Head of caudate nucleus (tissue), 42 donors: ENCODE data around the gene ATP8A2.
A peak's percentile ranks its signal among the peaks of the same experiment; 100 is the strongest.

Source experiments
- DNase-seq, 42 donors: peaks; one replicate each; pipeline versions ENCODE4 v3.0.0 to v3.0.0-alpha.2; 2020 to 2021; ENCODE audit warnings: mixed read lengths in 7 of 42
- intact Hi-C: fragments of 100-400 bp; cut with DNase I; formaldehyde crosslinking; loops from one replicate; pipeline ENCODE4 v1.15.0; 2022

ATP8A2 gene

DNA sequence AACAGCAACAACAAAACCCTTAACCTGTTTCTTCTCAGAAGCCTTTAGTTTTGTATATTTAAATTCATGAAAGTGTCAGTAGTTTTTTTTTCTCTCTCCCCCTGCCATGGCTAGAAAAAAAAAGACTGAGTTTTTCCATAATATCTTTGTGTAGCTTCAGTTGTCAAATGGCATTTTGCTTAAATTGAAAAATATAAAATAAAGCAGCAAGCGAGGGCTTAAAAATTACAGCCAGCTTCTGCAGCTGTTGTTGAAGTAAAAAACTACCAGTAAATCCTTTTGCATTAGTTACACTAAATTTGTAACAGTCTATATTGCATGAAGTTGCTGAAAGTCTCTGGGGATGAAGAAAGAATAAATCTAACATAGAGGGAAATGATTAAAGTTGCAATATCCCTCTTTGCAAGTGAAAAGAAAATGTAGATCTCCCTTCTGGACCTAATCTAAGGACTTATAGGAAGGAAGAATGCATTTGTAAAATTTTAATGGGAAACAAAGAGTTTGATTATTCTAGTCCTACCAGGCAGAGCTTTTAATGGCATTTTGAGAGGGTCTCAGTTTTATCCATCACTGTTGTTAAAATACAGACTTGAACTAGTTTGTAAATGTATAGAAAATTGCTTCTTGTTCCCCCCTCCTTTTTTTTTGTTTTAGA is 215.7 kb downstream of the ATP8A2 start:
- intact Hi-C loops, result no loop called here
- DNase-seq, result no peak

DNA sequence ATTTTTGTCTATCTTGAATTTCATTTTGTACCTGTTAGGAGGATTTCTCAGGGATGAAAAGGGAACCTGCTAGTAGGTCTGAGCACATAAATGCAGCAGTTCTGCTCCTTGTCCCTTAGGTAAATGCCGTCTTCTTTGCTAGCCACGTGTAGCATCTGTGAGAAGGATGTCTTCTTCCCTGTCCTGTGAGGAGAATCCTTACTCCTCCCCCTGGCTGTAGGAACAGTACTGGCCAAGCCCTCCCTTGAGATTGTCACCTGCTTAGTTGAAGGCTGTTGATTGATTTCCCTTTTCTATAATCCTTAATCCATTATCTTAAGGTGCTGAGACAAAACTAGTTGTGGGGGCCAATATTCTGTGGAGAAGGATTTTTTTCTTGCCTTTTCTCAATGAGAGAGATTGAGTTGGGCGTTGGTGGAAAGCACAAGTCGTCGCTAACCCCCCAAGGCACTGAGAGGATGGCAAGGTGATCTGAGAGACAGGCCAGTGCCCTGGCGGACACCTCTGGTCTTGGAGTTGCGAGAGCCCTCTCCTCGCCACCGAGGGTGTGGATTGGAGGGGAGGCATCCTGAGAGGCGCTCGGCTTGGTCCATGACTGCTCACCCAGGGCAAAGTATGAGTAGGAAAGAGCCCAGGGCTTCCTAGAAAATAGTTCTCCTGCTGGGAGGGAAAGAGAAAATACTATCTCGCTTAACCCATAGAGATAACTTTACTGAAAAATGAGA is 216.7 kb downstream of the ATP8A2 start:
- no peak for DNase-seq
- intact Hi-C loops, result no loop called here

GRCh38 chr13:25598421-25598820 is 226.6 kb downstream of the ATP8A2 start:
- no peak for DNase-seq
- intact Hi-C loops, result no loop called here

DNA sequence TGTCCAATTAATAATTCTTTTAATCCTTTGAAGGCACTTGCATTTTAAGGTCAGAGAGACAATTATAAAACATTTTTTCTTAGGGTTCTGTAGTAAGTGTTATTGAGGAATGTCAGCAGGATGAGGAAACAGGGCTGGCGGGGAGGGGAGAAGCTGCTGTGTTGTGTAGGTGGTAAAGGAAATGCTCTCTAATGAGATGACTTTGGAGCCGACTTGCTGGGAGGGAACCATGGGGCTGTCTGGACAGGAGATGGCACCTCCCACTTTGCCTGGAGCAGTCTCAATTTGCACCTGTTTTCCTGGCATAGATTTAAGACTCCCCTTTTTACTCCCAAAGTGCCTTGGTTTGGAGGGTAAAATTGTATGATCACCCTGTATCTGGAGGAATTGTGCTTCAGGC is 230.4 kb downstream of the ATP8A2 start:
- no peak for DNase-seq
- intact Hi-C loops, result no loop called here

- intact Hi-C loops, result no loop called here
- no peak for DNase-seq
Observed at GRCh38 chr13:25604106-25604505, 232.3 kb downstream of the ATP8A2 start.

DNA sequence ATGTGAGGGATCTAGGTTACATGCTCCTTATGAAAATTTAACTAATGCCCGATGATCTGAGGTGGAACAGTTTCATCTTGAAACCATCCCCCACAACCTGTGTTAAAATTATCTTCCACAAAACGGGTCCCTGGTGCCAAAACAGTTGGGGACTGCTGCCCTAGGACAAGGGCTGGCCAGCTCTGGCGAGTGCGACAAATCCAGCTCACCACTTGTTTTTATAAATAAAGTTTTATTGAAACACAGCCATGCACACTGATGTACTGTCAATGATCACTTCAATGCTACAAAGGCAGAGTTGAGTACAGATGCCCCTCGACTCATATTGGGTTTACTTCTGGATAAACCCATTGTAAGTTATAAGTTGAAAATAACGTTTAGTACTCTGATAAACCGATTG is 235.3 kb downstream of the ATP8A2 start:
- intact Hi-C loops, result no loop called here
- DNase-seq, result no peak

DNA sequence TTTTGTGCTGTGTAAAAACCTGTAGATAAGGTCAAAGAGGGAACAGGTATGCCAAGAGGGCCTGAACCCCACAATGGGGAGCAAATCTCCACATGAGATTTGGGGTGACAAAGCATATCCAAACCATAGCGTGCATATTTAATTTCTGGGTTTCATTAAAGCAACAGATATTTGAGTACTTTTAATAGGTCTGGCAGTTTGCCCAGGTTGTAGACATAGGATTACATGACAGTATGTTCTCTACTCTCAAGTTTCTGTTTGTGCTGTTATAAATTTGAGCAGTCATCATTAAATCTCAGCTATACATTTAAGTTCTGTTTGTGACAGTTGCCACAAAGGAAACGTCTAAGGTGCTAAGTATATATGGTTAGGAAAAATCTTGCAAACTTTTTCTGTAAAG is 236.4 kb downstream of the ATP8A2 start:
- no peak for DNase-seq
- intact Hi-C loops, result no loop called here

DNA sequence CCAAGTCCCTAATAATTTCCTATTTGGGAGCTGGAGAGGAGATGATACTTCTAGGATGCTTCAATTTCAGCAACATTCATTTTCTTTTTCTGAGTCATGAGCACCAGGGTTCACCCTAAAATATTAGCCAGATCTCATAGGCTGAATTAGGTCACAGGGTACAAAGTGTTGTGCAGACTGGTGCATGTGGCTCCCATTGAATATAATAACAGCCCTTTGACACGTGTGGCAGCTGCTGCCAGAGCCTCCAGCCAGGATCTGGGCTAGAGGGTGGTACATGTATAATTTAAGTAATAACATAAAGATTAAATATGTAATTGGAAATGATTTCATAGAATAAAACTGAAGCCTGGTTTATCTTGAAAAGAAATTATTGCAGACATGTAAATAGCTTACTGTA is 244.9 kb downstream of the ATP8A2 start:
- intact Hi-C loops, result no loop called here

GRCh38 chr13:25619897-25620296 is 248.1 kb downstream of the ATP8A2 start:
- intact Hi-C loops, result no loop called here
- no peak for DNase-seq

More for the DNA sequence above, 244.9 kb downstream of the ATP8A2 start:
- DNase-seq, result no peak

- no peak for DNase-seq
- intact Hi-C loops, result no loop called here
Observed at GRCh38 chr13:25625414-25625813, 253.6 kb downstream of the ATP8A2 start.

DNA sequence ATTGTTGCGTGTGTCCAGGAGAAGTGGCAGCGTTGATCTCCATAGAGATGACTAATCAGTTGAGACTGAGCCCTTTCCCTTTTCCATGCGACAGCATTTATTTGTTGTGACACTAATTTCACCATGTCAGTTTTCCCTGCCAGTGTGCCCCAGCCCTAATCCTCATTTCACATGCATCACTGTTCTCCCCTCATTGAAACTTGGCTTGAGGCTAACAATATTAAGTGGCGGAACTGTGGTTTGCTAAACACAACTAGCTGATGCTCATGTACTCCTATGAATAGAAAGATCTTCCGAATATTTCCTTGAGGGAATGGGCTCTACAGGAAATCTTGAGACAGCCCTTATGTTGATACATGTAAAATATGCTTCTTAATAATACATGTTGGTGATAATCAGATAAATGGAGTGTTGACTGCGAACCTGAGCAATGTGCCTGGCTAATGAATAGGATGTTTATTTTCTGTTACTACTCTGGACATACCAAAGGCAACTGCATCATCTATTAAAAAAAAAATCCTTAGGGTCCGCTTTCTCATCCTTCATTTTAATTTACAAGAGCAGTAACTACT is 258.6 kb downstream of the ATP8A2 start:
- DNase-seq, result no peak
- intact Hi-C loops, result no loop called here

DNA sequence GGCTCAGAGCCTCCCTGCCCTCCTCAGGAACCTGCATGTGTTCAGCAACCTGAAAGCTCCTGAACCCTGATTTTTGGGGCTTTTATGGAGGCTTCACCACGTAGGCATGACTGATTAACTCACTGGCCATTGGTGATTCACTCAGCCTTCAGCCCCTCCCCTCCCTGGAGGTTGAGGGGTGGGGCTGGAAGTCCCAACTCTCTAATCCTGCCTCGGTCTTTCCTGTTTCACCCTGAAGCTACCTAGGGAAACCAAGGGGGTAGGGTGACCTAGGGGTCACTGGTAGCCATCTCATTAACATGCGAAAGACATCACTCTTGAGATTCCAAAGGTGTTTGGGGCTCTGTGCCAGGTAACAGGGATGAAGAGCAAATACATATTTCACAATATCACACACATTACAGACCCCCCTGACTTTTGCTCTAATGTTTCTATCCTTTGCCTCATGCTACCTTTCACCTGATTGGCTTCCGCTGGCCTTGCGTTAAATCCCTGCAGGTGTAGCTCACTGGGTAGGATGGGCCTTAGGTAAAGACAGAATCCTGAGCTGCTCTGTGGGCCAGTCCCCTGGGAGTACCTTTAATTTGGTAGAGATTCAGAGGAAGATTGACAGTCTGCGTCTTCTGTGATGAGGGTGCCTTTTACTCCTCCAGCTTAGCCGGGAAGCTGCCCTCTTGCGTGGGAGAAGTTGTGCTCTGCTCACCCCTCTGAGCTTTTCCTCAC is 260.6 kb downstream of the ATP8A2 start:
- no peak for DNase-seq
- intact Hi-C loops, result no loop called here

GRCh38 chr13:25633093-25633492 is 261.3 kb downstream of the ATP8A2 start:
- no peak for DNase-seq
- intact Hi-C loops, result no loop called here

- no peak for DNase-seq
- intact Hi-C loops, result no loop called here
Observed at GRCh38 chr13:25645681-25646080, 273.9 kb downstream of the ATP8A2 start.

- intact Hi-C loops, result no loop called here
- no peak for DNase-seq
Observed at GRCh38 chr13:25649001-25649633, 277.3 kb downstream of the ATP8A2 start.

DNA sequence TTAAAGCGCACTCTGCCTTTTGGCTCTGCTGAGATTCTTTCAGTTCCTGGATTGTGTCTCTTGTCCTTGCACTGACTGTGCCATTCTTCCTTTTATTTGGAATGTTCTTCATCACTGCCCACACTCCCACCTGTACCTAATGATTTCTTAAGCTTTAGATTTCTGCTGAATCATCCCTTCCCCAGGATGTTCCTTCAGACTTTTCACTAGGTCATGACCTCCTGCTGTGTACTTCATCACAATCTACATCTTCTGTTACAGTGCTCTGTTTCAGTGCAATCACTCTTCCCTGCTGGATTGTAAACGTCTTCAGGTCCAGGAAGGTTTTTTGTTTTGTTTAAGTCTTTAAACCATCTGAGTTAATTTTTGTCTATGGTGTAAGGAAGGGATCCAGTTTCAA is 281.0 kb downstream of the ATP8A2 start:
- no peak for DNase-seq
- intact Hi-C loops, result no loop called here

DNA sequence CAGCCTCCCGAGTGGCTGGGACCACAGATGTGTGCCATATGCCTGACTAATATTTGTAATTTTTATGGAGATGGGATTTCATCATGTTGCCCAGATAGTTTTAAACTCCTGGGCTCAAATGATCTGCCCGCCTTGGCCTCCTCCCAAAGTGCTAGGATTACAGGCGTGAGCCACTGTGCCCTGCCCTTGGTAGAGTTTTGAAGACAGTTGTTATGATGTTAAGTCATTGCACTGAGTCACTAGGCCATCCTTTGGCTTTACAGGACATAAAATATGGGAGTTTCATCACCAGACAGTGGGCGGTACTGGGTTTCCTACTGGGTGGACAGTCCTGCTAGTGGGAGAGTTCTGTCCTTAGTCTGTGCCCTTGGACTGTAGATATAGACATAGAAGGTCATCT is 282.5 kb downstream of the ATP8A2 start:
- DNase-seq, result no peak
- intact Hi-C loops, result no loop called here

- intact Hi-C loops, result no loop called here
- peak in 1 of 42 donors; percentile 7 for DNase-seq
Observed at GRCh38 chr13:25657157-25657556, 285.4 kb downstream of the ATP8A2 start.

DNA sequence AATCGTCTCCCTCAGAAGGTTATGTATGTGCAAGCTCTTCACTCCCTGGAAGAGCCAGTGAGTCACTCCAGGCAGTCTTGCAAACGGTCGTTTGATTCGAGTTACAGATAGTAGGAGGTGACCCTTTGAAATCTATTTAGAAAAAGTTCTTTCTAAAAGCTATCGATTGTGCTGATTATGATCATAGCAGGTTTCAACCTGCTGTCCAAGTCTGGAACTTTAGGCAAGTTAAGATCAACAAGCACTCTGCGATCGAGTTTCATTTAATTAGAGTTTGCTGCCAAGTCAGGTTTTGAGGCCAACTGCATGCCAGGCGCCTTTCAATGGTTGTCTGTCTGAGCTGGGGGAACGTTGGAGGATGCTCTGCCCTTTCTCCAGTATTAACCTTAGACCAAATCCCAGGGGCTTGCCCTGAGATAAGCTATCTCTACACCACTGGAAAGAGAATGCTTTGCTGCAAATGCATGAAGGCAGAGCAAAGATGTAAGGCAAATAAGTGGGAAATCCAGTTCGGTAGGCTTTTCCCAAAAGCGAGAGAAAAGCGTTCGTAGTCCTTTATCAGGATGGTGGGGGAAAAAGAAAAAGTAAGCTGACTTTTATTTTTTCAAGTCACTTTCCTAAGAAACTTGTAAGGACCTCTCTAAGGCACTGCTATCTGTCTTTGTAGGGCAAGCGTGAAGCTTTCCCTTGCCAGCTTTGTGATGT is 287.5 kb downstream of the ATP8A2 start:
- DNase-seq, result no peak
- intact Hi-C loops, result no loop called here
